Measurements from ENCODE around the gene PDE7B.

DNA sequence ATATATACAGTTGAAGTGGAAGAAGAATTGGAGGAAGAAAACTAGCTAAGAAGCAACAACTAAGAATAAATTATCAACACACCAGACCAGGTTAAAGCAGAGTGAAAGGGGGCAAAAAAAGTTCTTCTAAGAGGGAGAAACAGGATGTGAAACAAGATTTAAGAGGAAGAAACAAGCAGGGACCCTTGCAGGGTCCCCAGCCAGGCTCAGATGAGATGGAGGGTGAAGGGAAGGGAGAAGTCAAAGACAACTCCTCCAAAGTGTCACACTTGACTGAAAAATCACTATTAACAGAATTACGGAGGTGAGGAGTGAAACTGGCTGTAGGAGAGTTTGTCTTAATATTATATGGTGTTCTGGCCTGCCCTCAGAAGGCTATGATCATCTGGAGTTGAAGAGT lies 333.2 kb downstream of the PDE7B start:
- TF ChIP-seq, protein P1, sequence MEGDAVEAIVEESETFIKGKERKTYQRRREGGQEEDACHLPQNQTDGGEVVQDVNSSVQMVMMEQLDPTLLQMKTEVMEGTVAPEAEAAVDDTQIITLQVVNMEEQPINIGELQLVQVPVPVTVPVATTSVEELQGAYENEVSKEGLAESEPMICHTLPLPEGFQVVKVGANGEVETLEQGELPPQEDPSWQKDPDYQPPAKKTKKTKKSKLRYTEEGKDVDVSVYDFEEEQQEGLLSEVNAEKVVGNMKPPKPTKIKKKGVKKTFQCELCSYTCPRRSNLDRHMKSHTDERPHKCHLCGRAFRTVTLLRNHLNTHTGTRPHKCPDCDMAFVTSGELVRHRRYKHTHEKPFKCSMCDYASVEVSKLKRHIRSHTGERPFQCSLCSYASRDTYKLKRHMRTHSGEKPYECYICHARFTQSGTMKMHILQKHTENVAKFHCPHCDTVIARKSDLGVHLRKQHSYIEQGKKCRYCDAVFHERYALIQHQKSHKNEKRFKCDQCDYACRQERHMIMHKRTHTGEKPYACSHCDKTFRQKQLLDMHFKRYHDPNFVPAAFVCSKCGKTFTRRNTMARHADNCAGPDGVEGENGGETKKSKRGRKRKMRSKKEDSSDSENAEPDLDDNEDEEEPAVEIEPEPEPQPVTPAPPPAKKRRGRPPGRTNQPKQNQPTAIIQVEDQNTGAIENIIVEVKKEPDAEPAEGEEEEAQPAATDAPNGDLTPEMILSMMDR (conservative IDR thresholded peaks at IDR 0.05; ENCODE audit: low read depth, low read length) = no peak
- TF ChIP-seq EZH2 (IDR thresholded peaks at IDR 0.05; ENCODE audit: borderline replicate concordance, low read depth, low read length, poor library complexity, severe bottlenecking) = no peak

Measured in A673 (cell line).